Tongue (tissue), 2 donors: ENCODE results near the gene GAS7. TPM values are rescaled to one million over a fixed set of nuclear protein-coding genes. Genes with fewer than 3 reads are reported as not detected.
"Not testable (repeated sequence)": the region's sequence is repeated elsewhere in the genome, so short reads cannot be mapped to it uniquely, and the experiment has no call there.

Source experiments
- DNase-seq: peaks from one replicate; pipeline ENCODE4 v3.0.0-alpha.2; 2015
- total RNA-seq: library from RNA; depleted of rRNA; stranded (reverse); fragments of >200 nt; gene quantifications from one replicate; pipeline ENCODE4 v1.2.3, GENCODE V29; 2014

Gene GAS7
- total RNA-seq, 1 donor from 2014 or later: 144 TPM

- no peak for DNase-seq
Observed at GRCh38 chr17:10107316-10108165, 90.9 kb downstream of the GAS7 start.

- no peak for DNase-seq
Observed at GRCh38 chr17:10106067-10106466, 92.3 kb downstream of the GAS7 start.

GRCh38 chr17:10105513-10106001 lies 92.8 kb downstream of the GAS7 start:
- DNase-seq: peak; percentile 86

GRCh38 chr17:10103712-10104111 lies 94.7 kb downstream of the GAS7 start:
- DNase-seq: no peak

GRCh38 chr17:10102817-10103216 lies 95.6 kb downstream of the GAS7 start:
- no peak for DNase-seq

- peak; percentile 67 for DNase-seq
Observed at GRCh38 chr17:10099051-10099571, 99.3 kb downstream of the GAS7 start.

- no peak for DNase-seq
Observed at GRCh38 chr17:10096596-10096995, 101.8 kb downstream of the GAS7 start.

- not testable (repeated sequence) for DNase-seq
Observed at GRCh38 chr17:10095295-10095694, 103.1 kb downstream of the GAS7 start.

- DNase-seq: no peak
Observed at GRCh38 chr17:10094797-10095196, 103.6 kb downstream of the GAS7 start.

- DNase-seq: no peak
Observed at GRCh38 chr17:10092595-10092994, 105.8 kb downstream of the GAS7 start.

GRCh38 chr17:10091046-10091445 lies 107.4 kb downstream of the GAS7 start:
- DNase-seq: no peak

GRCh38 chr17:10089196-10089804 lies 109.1 kb downstream of the GAS7 start:
- no peak for DNase-seq

GRCh38 chr17:10088444-10088843 lies 110.0 kb downstream of the GAS7 start:
- DNase-seq: no peak

- DNase-seq: no peak
Observed at GRCh38 chr17:10087355-10087754, 111.1 kb downstream of the GAS7 start.

- no peak for DNase-seq
Observed at GRCh38 chr17:10083864-10084263, 114.5 kb downstream of the GAS7 start.

- no peak for DNase-seq
Observed at GRCh38 chr17:10082795-10083194, 115.6 kb downstream of the GAS7 start.

GRCh38 chr17:10081571-10082169 lies 116.7 kb downstream of the GAS7 start:
- no peak for DNase-seq

- DNase-seq: no peak
Observed at GRCh38 chr17:10077561-10078299, 120.7 kb downstream of the GAS7 start.

- DNase-seq: no peak
Observed at GRCh38 chr17:10075919-10076318, 122.5 kb downstream of the GAS7 start.

GRCh38 chr17:10073941-10074340 lies 124.5 kb downstream of the GAS7 start:
- no peak for DNase-seq

- peak; percentile 59 for DNase-seq
Observed at GRCh38 chr17:10072556-10073425, 125.6 kb downstream of the GAS7 start.
